ENCODE measurements around the gene HSPA1A. TPM values are rescaled to one million over a fixed set of nuclear protein-coding genes. Genes with fewer than 3 reads are reported as not detected.
A peak's percentile ranks its signal among the peaks of the same experiment; 100 is the strongest.

HSPA1A gene
- polyA plus RNA-seq, 1 experiment = 98.6 TPM

DNA sequence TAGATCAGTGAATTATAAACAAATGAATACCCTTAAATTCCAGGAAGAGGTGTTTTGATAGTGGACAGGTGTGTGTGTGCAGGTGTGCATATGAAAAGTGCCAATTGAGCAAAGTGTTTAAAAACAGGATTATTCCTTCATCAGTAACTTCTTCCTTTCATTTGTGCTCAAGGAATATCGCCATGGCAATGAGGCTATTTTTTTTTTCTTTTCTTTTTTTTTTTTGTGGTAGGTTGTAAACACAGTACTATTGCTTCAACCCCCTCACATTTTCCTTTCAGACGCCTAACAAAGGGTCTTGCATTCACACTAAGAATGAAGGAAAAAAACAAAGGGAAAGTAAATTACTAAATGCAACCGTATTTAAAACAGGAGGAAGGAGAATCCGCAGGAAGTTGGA, 10.2 kb downstream of the HSPA1A start:
- TF ChIP-seq CTCF (IDR thresholded peaks at IDR 0.05; ENCODE audit: insufficient read depth, low read depth, low read length) = no peak
- ChIA-PET CTCF (interaction anchor here (1.8 kb wide), 1 partner anchor 31 kb away, joined by 6 read pairs; no protein-coding TSS in a partner anchor), POLR2A (no interaction called here)
- H3K36me3 ChIP-seq (ENCODE audit: control insufficient read depth, insufficient read depth, low read length) = no peaks in the 10 kb centered on the region
- no peaks in the 10 kb centered on the region for H3K27me3 ChIP-seq (ENCODE audit: control insufficient read depth, insufficient read depth, low read length)
- H3K4me3 ChIP-seq (ENCODE audit: low read depth, low read length) = no peak overlapping the region
- no peak for DNase-seq (ENCODE audit: low read depth)

- TF ChIP-seq CTCF (IDR thresholded peaks at IDR 0.05; ENCODE audit: insufficient read depth, low read depth, low read length) = no peak
- ChIA-PET POLR2A (interaction anchor here (0.7 to 1.1 kb wide), 4 partner anchors 12 to 87 kb away, joined by 3 to 9 read pairs (median 4); partner anchors contain the start of genes HSPA1A, HSPA1L, LSM2 and MSH5), CTCF (interaction anchor here (0.7 to 2.1 kb wide), 8 partner anchors 12 to 175 kb away, joined by 3 to 8 read pairs (median 4); partner anchors contain the start of genes BAG6, HSPA1A and HSPA1L)
- no peaks in the 10 kb centered on the region for H3K36me3 ChIP-seq (ENCODE audit: control insufficient read depth, insufficient read depth, low read length)
- peak; percentile 67 for DNase-seq (ENCODE audit: low read depth)
- peak overlapping the region; percentile 43 for H3K4me3 ChIP-seq (ENCODE audit: low read depth, low read length)
- H3K27me3 ChIP-seq (ENCODE audit: control insufficient read depth, insufficient read depth, low read length) = no peaks in the 10 kb centered on the region
Measured at GRCh38 chr6:31826793-31827285, 11.5 kb downstream of the HSPA1A start.

GRCh38 chr6:31827286-31828079, 12.1 kb downstream of the HSPA1A start, which contains the start of gene HSPA1B:
TSS of gene HSPA1B (plus strand) at chr6:31827738. CDS start at chr6:31827951, 213 bp downstream.
- Histone ChIP-seq H3K36me3 (ENCODE audit: control insufficient read depth, insufficient read depth, low read length) (no peaks in the 10 kb centered on the region), H3K4me3 (ENCODE audit: low read depth, low read length) (peak within 1 kb of the TSS; percentile 52), H3K27me3 (ENCODE audit: control insufficient read depth, insufficient read depth, low read length) (no peaks in the 10 kb centered on the region)
- ChIA-PET CTCF (interaction anchor here (0.8 to 2.1 kb wide), 7 partner anchors 13 to 175 kb away, joined by 3 to 8 read pairs (median 4); partner anchors contain the start of genes BAG6, HSPA1A and HSPA1L), POLR2A (interaction anchor here (0.7 to 1.1 kb wide), 3 partner anchors 13 to 87 kb away, joined by 3 to 9 read pairs (median 4); partner anchors contain the start of genes HSPA1A, HSPA1L, LSM2 and MSH5)
- no peak for TF ChIP-seq CTCF (IDR thresholded peaks at IDR 0.05; ENCODE audit: insufficient read depth, low read depth, low read length)
- peak; percentile 100 for DNase-seq (ENCODE audit: low read depth)

DNA sequence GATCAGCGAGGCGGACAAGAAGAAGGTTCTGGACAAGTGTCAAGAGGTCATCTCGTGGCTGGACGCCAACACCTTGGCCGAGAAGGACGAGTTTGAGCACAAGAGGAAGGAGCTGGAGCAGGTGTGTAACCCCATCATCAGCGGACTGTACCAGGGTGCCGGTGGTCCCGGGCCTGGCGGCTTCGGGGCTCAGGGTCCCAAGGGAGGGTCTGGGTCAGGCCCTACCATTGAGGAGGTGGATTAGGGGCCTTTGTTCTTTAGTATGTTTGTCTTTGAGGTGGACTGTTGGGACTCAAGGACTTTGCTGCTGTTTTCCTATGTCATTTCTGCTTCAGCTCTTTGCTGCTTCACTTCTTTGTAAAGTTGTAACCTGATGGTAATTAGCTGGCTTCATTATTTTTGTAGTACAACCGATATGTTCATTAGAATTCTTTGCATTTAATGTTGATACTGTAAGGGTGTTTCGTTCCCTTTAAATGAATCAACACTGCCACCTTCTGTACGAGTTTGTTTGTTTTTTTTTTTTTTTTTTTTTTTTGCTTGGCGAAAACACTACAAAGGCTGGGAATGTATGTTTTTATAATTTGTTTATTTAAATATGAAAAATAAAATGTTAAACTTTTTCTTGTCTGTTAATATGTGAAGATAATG, 14.4 kb downstream of the HSPA1A start:
- ChIA-PET POLR2A (no interaction called here), CTCF (interaction anchor here (0.7 to 2.6 kb wide), 18 partner anchors 9 to 160 kb away, joined by 3 to 19 read pairs (median 4); partner anchors contain the start of genes DDAH2, LY6G5C, MSH5 and VARS1)
- Histone ChIP-seq H3K27me3 (ENCODE audit: control insufficient read depth, insufficient read depth, low read length) (no peaks in the 10 kb centered on the region), H3K36me3 (ENCODE audit: control insufficient read depth, insufficient read depth, low read length) (no peaks in the 10 kb centered on the region), H3K4me3 (ENCODE audit: low read depth, low read length) (peak overlapping the region; percentile 80)
- DNase-seq (ENCODE audit: low read depth) = no peak
- no peak for TF ChIP-seq CTCF (IDR thresholded peaks at IDR 0.05; ENCODE audit: insufficient read depth, low read depth, low read length)
